ENCODE data around the gene ACVRL1.

Gene ACVRL1

GRCh38 chr12:51907083-51907855 lies at the start of gene ACVRL1:
TSS of gene ACVRL1 (plus strand) at chr12:51907504. CDS start at chr12:51912475, 4,971 bp downstream.
- Histone ChIP-seq H3K9me2 (replicated peaks; ENCODE audit: control insufficient read depth, low read length) (no peaks in the 10 kb centered on the region), H3K4me3 (ENCODE audit: low read length) (no peak within 1 kb of the TSS), H4K20me1 (ENCODE audit: control insufficient read depth, insufficient read depth, low read depth, low read length) (no peaks in the 10 kb centered on the region), H3K36me3 (ENCODE audit: control insufficient read depth, low read length) (no peaks in the 10 kb centered on the region), H3K27me3 (ENCODE audit: control insufficient read depth, low read length) (peaks cover 3% of the 10 kb centered on the region; the same call in 1 of the 2 replicates), H3K4me2 (ENCODE audit: low read length) (no peak within 1 kb of the TSS), H3K9me3 (ENCODE audit: control insufficient read depth, insufficient read depth, low read length) (no peaks in the 10 kb centered on the region), H3K4me1 (ENCODE audit: control insufficient read depth, low read length) (no peaks in the 10 kb centered on the region), H3K27ac (ENCODE audit: low read depth, low read length) (no peak within 1 kb of the TSS), H3F3A (ENCODE audit: control insufficient read depth, insufficient read depth) (no peaks in the 10 kb centered on the region), H3K79me2 (ENCODE audit: control insufficient read depth, low read length) (no peaks in the 10 kb centered on the region)
- TF ChIP-seq EZH2phosphoT487 (IDR thresholded peaks at IDR 0.05; ENCODE audit: borderline replicate concordance, low read length) = no peak
- TF ChIP-seq CTCF (IDR thresholded peaks at IDR 0.05; ENCODE audit: low read depth, low read length, poor library complexity, severe bottlenecking) = no peak

GRCh38 chr12:51860986-51861385 lies 46.3 kb upstream of the ACVRL1 start:
- no peaks in the 10 kb centered on the region for H3K9me2 ChIP-seq (replicated peaks; ENCODE audit: control insufficient read depth, low read length)
- no peak overlapping the region for H3K4me3 ChIP-seq (ENCODE audit: low read length)
- no peaks in the 10 kb centered on the region for H3K4me1 ChIP-seq (ENCODE audit: control insufficient read depth, low read length)
- H3K9me3 ChIP-seq (ENCODE audit: control insufficient read depth, insufficient read depth, low read length) = no peaks in the 10 kb centered on the region
- H3K27me3 ChIP-seq (ENCODE audit: control insufficient read depth, low read length) = peaks cover 11% of the 10 kb centered on the region; the same call in 1 of the 2 replicates
- TF ChIP-seq CTCF (IDR thresholded peaks at IDR 0.05; ENCODE audit: low read depth, low read length, poor library complexity, severe bottlenecking) (no peak), EZH2phosphoT487 (IDR thresholded peaks at IDR 0.05; ENCODE audit: borderline replicate concordance, low read length) (no peak)
- no peak overlapping the region for H3K27ac ChIP-seq (ENCODE audit: low read depth, low read length)
- H3F3A ChIP-seq (ENCODE audit: control insufficient read depth, insufficient read depth) = no peaks in the 10 kb centered on the region
- H3K36me3 ChIP-seq (ENCODE audit: control insufficient read depth, low read length) = no peaks in the 10 kb centered on the region
- H4K20me1 ChIP-seq (ENCODE audit: control insufficient read depth, insufficient read depth, low read depth, low read length) = no peaks in the 10 kb centered on the region
- H3K4me2 ChIP-seq (ENCODE audit: low read length) = no peak overlapping the region
- H3K79me2 ChIP-seq (ENCODE audit: control insufficient read depth, low read length) = no peaks in the 10 kb centered on the region

GRCh38 chr12:51862947-51863346 lies 44.4 kb upstream of the ACVRL1 start:
- Histone ChIP-seq H3K36me3 (ENCODE audit: control insufficient read depth, low read length) (no peaks in the 10 kb centered on the region), H3K9me2 (replicated peaks; ENCODE audit: control insufficient read depth, low read length) (no peaks in the 10 kb centered on the region), H3K27me3 (ENCODE audit: control insufficient read depth, low read length) (peaks cover 11% of the 10 kb centered on the region; the same call in 1 of the 2 replicates), H3K9me3 (ENCODE audit: control insufficient read depth, insufficient read depth, low read length) (no peaks in the 10 kb centered on the region), H4K20me1 (ENCODE audit: control insufficient read depth, insufficient read depth, low read depth, low read length) (no peaks in the 10 kb centered on the region), H3F3A (ENCODE audit: control insufficient read depth, insufficient read depth) (no peaks in the 10 kb centered on the region), H3K4me3 (ENCODE audit: low read length) (no peak overlapping the region), H3K4me2 (ENCODE audit: low read length) (no peak overlapping the region), H3K4me1 (ENCODE audit: control insufficient read depth, low read length) (no peaks in the 10 kb centered on the region), H3K79me2 (ENCODE audit: control insufficient read depth, low read length) (no peaks in the 10 kb centered on the region), H3K27ac (ENCODE audit: low read depth, low read length) (no peak overlapping the region)
- TF ChIP-seq CTCF (IDR thresholded peaks at IDR 0.05; ENCODE audit: low read depth, low read length, poor library complexity, severe bottlenecking) (no peak), EZH2phosphoT487 (IDR thresholded peaks at IDR 0.05; ENCODE audit: borderline replicate concordance, low read length) (no peak)
